Measurements from ENCODE around the gene SMARCC2.

SMARCC2 gene

GRCh38 chr12:56150563-56150962 lies 38.7 kb downstream of the SMARCC2 start (continued):
- TF ChIP-seq ZBTB1 (tag by site-specific recombination; IDR thresholded peaks at IDR 0.05) (no peak), ZNF501 (tag by site-specific recombination; IDR thresholded peaks at IDR 0.05) (no peak), ZNF560 (tag by site-specific recombination; IDR thresholded peaks at IDR 0.05; ENCODE audit: borderline replicate concordance) (no peak), ZBTB26 (tag by site-specific recombination; optimal IDR thresholded peaks at IDR 0.05) (no peak), ZNF362 (tag by site-specific recombination; IDR thresholded peaks at IDR 0.05) (no peak), BCL11A (tag by site-specific recombination; IDR thresholded peaks at IDR 0.05; ENCODE audit: low read depth) (no peak), HOXD13 (CRISPR knock-in tag; IDR thresholded peaks at IDR 0.05; ENCODE audit: borderline replicate concordance) (no peak), BCL11B (tag by site-specific recombination; IDR thresholded peaks at IDR 0.05; ENCODE audit: low read depth) (no peak), ZNF2 (tag by site-specific recombination; IDR thresholded peaks at IDR 0.05) (no peak), ZFHX2 (tag by site-specific recombination; conservative IDR thresholded peaks at IDR 0.05) (no peak), EGR2 (tag by site-specific recombination; IDR thresholded peaks at IDR 0.05; ENCODE audit: low read depth) (no peak), ZNF24 (tag by site-specific recombination; IDR thresholded peaks at IDR 0.05) (no peak), SP7 (tag by site-specific recombination; IDR thresholded peaks at IDR 0.05) (peak; percentile 54), ZNF701 (tag by site-specific recombination; IDR thresholded peaks at IDR 0.05) (no peak), ZNF335 (tag by site-specific recombination; conservative IDR thresholded peaks at IDR 0.05) (no peak), ZNF558 (tag by site-specific recombination; IDR thresholded peaks at IDR 0.05) (no peak)
- TF ChIP-seq, protein P1, sequence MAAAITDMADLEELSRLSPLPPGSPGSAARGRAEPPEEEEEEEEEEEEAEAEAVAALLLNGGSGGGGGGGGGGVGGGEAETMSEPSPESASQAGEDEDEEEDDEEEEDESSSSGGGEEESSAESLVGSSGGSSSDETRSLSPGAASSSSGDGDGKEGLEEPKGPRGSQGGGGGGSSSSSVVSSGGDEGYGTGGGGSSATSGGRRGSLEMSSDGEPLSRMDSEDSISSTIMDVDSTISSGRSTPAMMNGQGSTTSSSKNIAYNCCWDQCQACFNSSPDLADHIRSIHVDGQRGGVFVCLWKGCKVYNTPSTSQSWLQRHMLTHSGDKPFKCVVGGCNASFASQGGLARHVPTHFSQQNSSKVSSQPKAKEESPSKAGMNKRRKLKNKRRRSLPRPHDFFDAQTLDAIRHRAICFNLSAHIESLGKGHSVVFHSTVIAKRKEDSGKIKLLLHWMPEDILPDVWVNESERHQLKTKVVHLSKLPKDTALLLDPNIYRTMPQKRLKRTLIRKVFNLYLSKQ (tag by site-specific recombination; IDR thresholded peaks at IDR 0.05; ENCODE audit: borderline replicate concordance): no peak

- CTCF ChIA-PET: interaction anchor here (0.7 kb wide), 1 partner anchor 1847 kb away, joined by 3 read pairs; no protein-coding TSS in a partner anchor
- TF ChIP-seq, protein P2, sequence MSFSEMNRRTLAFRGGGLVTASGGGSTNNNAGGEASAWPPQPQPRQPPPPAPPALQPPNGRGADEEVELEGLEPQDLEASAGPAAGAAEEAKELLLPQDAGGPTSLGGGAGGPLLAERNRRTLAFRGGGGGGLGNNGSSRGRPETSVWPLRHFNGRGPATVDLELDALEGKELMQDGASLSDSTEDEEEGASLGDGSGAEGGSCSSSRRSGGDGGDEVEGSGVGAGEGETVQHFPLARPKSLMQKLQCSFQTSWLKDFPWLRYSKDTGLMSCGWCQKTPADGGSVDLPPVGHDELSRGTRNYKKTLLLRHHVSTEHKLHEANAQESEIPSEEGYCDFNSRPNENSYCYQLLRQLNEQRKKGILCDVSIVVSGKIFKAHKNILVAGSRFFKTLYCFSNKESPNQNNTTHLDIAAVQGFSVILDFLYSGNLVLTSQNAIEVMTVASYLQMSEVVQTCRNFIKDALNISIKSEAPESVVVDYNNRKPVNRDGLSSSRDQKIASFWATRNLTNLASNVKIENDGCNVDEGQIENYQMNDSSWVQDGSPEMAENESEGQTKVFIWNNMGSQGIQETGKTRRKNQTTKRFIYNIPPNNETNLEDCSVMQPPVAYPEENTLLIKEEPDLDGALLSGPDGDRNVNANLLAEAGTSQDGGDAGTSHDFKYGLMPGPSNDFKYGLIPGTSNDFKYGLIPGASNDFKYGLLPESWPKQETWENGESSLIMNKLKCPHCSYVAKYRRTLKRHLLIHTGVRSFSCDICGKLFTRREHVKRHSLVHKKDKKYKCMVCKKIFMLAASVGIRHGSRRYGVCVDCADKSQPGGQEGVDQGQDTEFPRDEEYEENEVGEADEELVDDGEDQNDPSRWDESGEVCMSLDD (tag by site-specific recombination; IDR thresholded peaks at IDR 0.05): no peak
- TF ChIP-seq PRDM10 (tag by site-specific recombination; IDR thresholded peaks at IDR 0.05): peak; percentile 71
- peak; percentile 28; the same call in 1 of the 2 replicates for TF ChIP-seq ZBTB48 (tag by site-specific recombination; IDR thresholded peaks at IDR 0.05)
- no peak for TF ChIP-seq TRIM28 (IDR thresholded peaks at IDR 0.05; ENCODE audit: borderline replicate concordance, low read length)
- TF ChIP-seq PRDM6 (tag by site-specific recombination; IDR thresholded peaks at IDR 0.05): 0 out of 2 replicates have a peak, but pooled peaks have one; percentile 16
- 0 out of 2 replicates have a peak, but pooled peaks have one; percentile 24 for TF ChIP-seq IKZF3 (tag by site-specific recombination; IDR thresholded peaks at IDR 0.05)
- Histone ChIP-seq H3K4me3 (ENCODE audit: low read depth, low read length) (no peak overlapping the region), H3K27ac (ENCODE audit: extremely low read depth, low read depth, low read length) (no peak overlapping the region), H3K4me1 (ENCODE audit: control insufficient read depth, insufficient read depth, low read length) (peaks cover 6% of the 10 kb centered on the region), H3K9me3 (ENCODE audit: control insufficient read depth, insufficient read depth, low read depth, low read length) (no peaks in the 10 kb centered on the region), H3K36me3 (ENCODE audit: control insufficient read depth in 2 of 2, insufficient read depth in 1 of 2, low read length in 2 of 2) (peaks cover 0 to 36% of the 10 kb centered on the region in 2 experiments; a peak in 2 of 3 replicates)
- POLR2A ChIA-PET: interaction anchor here (0.7 to 3.6 kb wide), 2 partner anchors 13 to 19 kb away, joined by 4 to 22 read pairs; partner anchors contain the start of gene ESYT1
Observed at GRCh38 chr12:56146492-56147460, 42.5 kb downstream of the SMARCC2 start.

Data from HEK293 (cell line).